ENCODE results near the gene RAP1GAP.
A peak's percentile ranks its signal among the peaks of the same experiment; 100 is the strongest.

RAP1GAP gene

GRCh38 chr1:21626921-21627339 lies 42.2 kb downstream of the RAP1GAP start:
- Histone ChIP-seq H3K36me3 (ENCODE audit: control insufficient read depth, low read depth, low read length) (no peaks in the 10 kb centered on the region), H3K4me1 (ENCODE audit: control insufficient read depth, low read depth, low read length) (peaks cover 10% of the 10 kb centered on the region), H3K4me3 (ENCODE audit: low read length) (no peak overlapping the region), H3K27ac (ENCODE audit: low read length) (no peak overlapping the region), H3K27me3 (ENCODE audit: control insufficient read depth, insufficient read depth, low read length) (peaks cover 13% of the 10 kb centered on the region), H3K9ac (ENCODE audit: low read length) (no peak overlapping the region), H3K9me3 (ENCODE audit: control insufficient read depth, low read depth, low read length) (no peaks in the 10 kb centered on the region)

GRCh38 chr1:21625390-21626190 lies 43.6 kb downstream of the RAP1GAP start:
- Histone ChIP-seq H3K4me1 (ENCODE audit: control insufficient read depth, low read depth, low read length) (peaks cover 10% of the 10 kb centered on the region), H3K9ac (ENCODE audit: low read length) (no peak overlapping the region), H3K9me3 (ENCODE audit: control insufficient read depth, low read depth, low read length) (no peaks in the 10 kb centered on the region), H3K27me3 (ENCODE audit: control insufficient read depth, insufficient read depth, low read length) (peaks cover 26% of the 10 kb centered on the region), H3K4me3 (ENCODE audit: low read length) (no peak overlapping the region), H3K36me3 (ENCODE audit: control insufficient read depth, low read depth, low read length) (no peaks in the 10 kb centered on the region), H3K27ac (ENCODE audit: low read length) (no peak overlapping the region)

- no peak overlapping the region for H3K9ac ChIP-seq (ENCODE audit: low read length)
- no peaks in the 10 kb centered on the region for H3K36me3 ChIP-seq (ENCODE audit: control insufficient read depth, low read depth, low read length)
- H3K27ac ChIP-seq (ENCODE audit: low read length) = no peak overlapping the region
Measured at GRCh38 chr1:21624571-21625389, 44.4 kb downstream of the RAP1GAP start.

GRCh38 chr1:21623410-21623961 lies 45.7 kb downstream of the RAP1GAP start:
- Histone ChIP-seq H3K27me3 (ENCODE audit: control insufficient read depth, insufficient read depth, low read length) (peaks cover 44% of the 10 kb centered on the region), H3K9me3 (ENCODE audit: control insufficient read depth, low read depth, low read length) (no peaks in the 10 kb centered on the region), H3K36me3 (ENCODE audit: control insufficient read depth, low read depth, low read length) (no peaks in the 10 kb centered on the region), H3K9ac (ENCODE audit: low read length) (no peak overlapping the region), H3K27ac (ENCODE audit: low read length) (no peak overlapping the region), H3K4me1 (ENCODE audit: control insufficient read depth, low read depth, low read length) (peaks cover 11% of the 10 kb centered on the region), H3K4me3 (ENCODE audit: low read length) (no peak overlapping the region)

More at GRCh38 chr1:21624571-21625389, 44.4 kb downstream of the RAP1GAP start:
- Histone ChIP-seq H3K9me3 (ENCODE audit: control insufficient read depth, low read depth, low read length) (no peaks in the 10 kb centered on the region), H3K4me3 (ENCODE audit: low read length) (no peak overlapping the region), H3K4me1 (ENCODE audit: control insufficient read depth, low read depth, low read length) (peaks cover 10% of the 10 kb centered on the region), H3K27me3 (ENCODE audit: control insufficient read depth, insufficient read depth, low read length) (peaks cover 33% of the 10 kb centered on the region)

GRCh38 chr1:21622466-21623315 lies 46.5 kb downstream of the RAP1GAP start:
- peak overlapping the region; percentile 65 for H3K4me3 ChIP-seq (ENCODE audit: low read length)
- H3K27me3 ChIP-seq (ENCODE audit: control insufficient read depth, insufficient read depth, low read length) = peaks cover 44% of the 10 kb centered on the region
- H3K9me3 ChIP-seq (ENCODE audit: control insufficient read depth, low read depth, low read length) = no peaks in the 10 kb centered on the region
- no peaks in the 10 kb centered on the region for H3K36me3 ChIP-seq (ENCODE audit: control insufficient read depth, low read depth, low read length)
- peaks cover 12% of the 10 kb centered on the region for H3K4me1 ChIP-seq (ENCODE audit: control insufficient read depth, low read depth, low read length)
- no peak overlapping the region for H3K27ac ChIP-seq (ENCODE audit: low read length)
- no peak overlapping the region for H3K9ac ChIP-seq (ENCODE audit: low read length)

- H3K4me1 ChIP-seq (ENCODE audit: control insufficient read depth, low read depth, low read length) = peaks cover 12% of the 10 kb centered on the region
- peak overlapping the region; percentile 38 for H3K4me3 ChIP-seq (ENCODE audit: low read length)
- H3K27ac ChIP-seq (ENCODE audit: low read length) = no peak overlapping the region
- peaks cover 44% of the 10 kb centered on the region for H3K27me3 ChIP-seq (ENCODE audit: control insufficient read depth, insufficient read depth, low read length)
- no peaks in the 10 kb centered on the region for H3K9me3 ChIP-seq (ENCODE audit: control insufficient read depth, low read depth, low read length)
- no peak overlapping the region for H3K9ac ChIP-seq (ENCODE audit: low read length)
- no peaks in the 10 kb centered on the region for H3K36me3 ChIP-seq (ENCODE audit: control insufficient read depth, low read depth, low read length)
Measured at GRCh38 chr1:21621761-21622436, 47.3 kb downstream of the RAP1GAP start.

- Histone ChIP-seq H3K9ac (ENCODE audit: low read length) (no peak overlapping the region), H3K4me3 (ENCODE audit: low read length) (no peak overlapping the region), H3K4me1 (ENCODE audit: control insufficient read depth, low read depth, low read length) (peaks cover 12% of the 10 kb centered on the region), H3K36me3 (ENCODE audit: control insufficient read depth, low read depth, low read length) (no peaks in the 10 kb centered on the region), H3K27ac (ENCODE audit: low read length) (no peak overlapping the region), H3K9me3 (ENCODE audit: control insufficient read depth, low read depth, low read length) (no peaks in the 10 kb centered on the region), H3K27me3 (ENCODE audit: control insufficient read depth, insufficient read depth, low read length) (peaks cover 44% of the 10 kb centered on the region)
Measured at GRCh38 chr1:21621051-21621450, 48.1 kb downstream of the RAP1GAP start.

GRCh38 chr1:21620496-21620895 lies 48.7 kb downstream of the RAP1GAP start:
- no peak overlapping the region for H3K4me3 ChIP-seq (ENCODE audit: low read length)
- no peak overlapping the region for H3K27ac ChIP-seq (ENCODE audit: low read length)
- H3K9me3 ChIP-seq (ENCODE audit: control insufficient read depth, low read depth, low read length) = no peaks in the 10 kb centered on the region
- no peaks in the 10 kb centered on the region for H3K36me3 ChIP-seq (ENCODE audit: control insufficient read depth, low read depth, low read length)
- H3K4me1 ChIP-seq (ENCODE audit: control insufficient read depth, low read depth, low read length) = peaks cover 12% of the 10 kb centered on the region
- no peak overlapping the region for H3K9ac ChIP-seq (ENCODE audit: low read length)
- peaks cover 44% of the 10 kb centered on the region for H3K27me3 ChIP-seq (ENCODE audit: control insufficient read depth, insufficient read depth, low read length)

GRCh38 chr1:21620011-21620410 lies 49.1 kb downstream of the RAP1GAP start:
- no peak overlapping the region for H3K27ac ChIP-seq (ENCODE audit: low read length)
- H3K4me3 ChIP-seq (ENCODE audit: low read length) = no peak overlapping the region
- no peaks in the 10 kb centered on the region for H3K9me3 ChIP-seq (ENCODE audit: control insufficient read depth, low read depth, low read length)
- peaks cover 12% of the 10 kb centered on the region for H3K4me1 ChIP-seq (ENCODE audit: control insufficient read depth, low read depth, low read length)
- peaks cover 44% of the 10 kb centered on the region for H3K27me3 ChIP-seq (ENCODE audit: control insufficient read depth, insufficient read depth, low read length)
- H3K36me3 ChIP-seq (ENCODE audit: control insufficient read depth, low read depth, low read length) = no peaks in the 10 kb centered on the region
- H3K9ac ChIP-seq (ENCODE audit: low read length) = no peak overlapping the region

GRCh38 chr1:21619375-21619947 lies 49.7 kb downstream of the RAP1GAP start:
- Histone ChIP-seq H3K9ac (ENCODE audit: low read length) (peak overlapping the region; percentile 12), H3K27ac (ENCODE audit: low read length) (no peak overlapping the region), H3K36me3 (ENCODE audit: control insufficient read depth, low read depth, low read length) (no peaks in the 10 kb centered on the region), H3K27me3 (ENCODE audit: control insufficient read depth, insufficient read depth, low read length) (peaks cover 44% of the 10 kb centered on the region), H3K4me1 (ENCODE audit: control insufficient read depth, low read depth, low read length) (peaks cover 12% of the 10 kb centered on the region), H3K9me3 (ENCODE audit: control insufficient read depth, low read depth, low read length) (no peaks in the 10 kb centered on the region), H3K4me3 (ENCODE audit: low read length) (no peak overlapping the region)

All from iPS-18a (cell line).